GM12873 (cell line): ENCODE data around the gene STAT4.

Experiments used
- TF ChIP-seq, protein P1 (sequence below): IDR thresholded peaks from 2 replicates; pipeline ENCODE4 v1.5.1; 2012; ENCODE audit warnings: low read depth, mild to moderate bottlenecking, moderate library complexity, low read length, control low read depth; ENCODE audit not compliant: insufficient read depth; ENCODE audit errors: missing control alignments

STAT4 gene

DNA sequence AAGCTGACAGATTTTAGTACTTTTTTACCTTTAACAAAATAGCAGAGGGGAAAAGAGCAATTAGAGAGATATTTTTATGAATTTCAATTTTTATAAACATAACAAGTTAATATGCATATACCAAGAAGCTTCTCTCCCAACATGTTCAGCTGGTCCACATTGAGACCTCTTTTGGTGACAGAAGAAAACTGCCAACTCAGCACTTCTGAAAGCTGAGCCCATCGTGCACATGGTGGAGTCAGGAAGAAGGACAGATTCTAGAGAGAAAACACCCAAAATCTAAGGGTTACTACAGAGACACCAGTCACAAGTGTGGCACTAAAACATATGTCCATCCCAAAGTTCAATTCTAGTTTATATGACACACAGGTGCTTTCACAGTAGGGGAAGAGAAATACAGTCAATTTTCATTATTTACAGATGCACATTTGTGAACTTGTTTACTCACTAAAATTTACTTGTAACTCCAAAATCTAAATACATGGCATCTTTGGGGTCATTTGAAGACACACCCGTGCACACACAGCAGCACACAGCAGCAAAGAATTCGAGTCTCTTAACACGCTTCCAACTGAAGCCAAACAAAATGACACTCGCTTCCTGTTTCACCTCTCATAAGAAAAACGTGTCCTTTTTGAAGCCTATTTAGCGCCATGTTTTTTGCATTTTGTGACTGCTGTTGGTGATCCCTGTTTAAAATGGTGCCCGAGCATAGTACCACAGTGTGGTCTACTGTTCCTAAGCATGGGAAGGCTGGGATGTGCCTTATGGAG, 168.3 kb downstream of the STAT4 start:
- TF ChIP-seq, protein P1, sequence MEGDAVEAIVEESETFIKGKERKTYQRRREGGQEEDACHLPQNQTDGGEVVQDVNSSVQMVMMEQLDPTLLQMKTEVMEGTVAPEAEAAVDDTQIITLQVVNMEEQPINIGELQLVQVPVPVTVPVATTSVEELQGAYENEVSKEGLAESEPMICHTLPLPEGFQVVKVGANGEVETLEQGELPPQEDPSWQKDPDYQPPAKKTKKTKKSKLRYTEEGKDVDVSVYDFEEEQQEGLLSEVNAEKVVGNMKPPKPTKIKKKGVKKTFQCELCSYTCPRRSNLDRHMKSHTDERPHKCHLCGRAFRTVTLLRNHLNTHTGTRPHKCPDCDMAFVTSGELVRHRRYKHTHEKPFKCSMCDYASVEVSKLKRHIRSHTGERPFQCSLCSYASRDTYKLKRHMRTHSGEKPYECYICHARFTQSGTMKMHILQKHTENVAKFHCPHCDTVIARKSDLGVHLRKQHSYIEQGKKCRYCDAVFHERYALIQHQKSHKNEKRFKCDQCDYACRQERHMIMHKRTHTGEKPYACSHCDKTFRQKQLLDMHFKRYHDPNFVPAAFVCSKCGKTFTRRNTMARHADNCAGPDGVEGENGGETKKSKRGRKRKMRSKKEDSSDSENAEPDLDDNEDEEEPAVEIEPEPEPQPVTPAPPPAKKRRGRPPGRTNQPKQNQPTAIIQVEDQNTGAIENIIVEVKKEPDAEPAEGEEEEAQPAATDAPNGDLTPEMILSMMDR, result no peak

DNA sequence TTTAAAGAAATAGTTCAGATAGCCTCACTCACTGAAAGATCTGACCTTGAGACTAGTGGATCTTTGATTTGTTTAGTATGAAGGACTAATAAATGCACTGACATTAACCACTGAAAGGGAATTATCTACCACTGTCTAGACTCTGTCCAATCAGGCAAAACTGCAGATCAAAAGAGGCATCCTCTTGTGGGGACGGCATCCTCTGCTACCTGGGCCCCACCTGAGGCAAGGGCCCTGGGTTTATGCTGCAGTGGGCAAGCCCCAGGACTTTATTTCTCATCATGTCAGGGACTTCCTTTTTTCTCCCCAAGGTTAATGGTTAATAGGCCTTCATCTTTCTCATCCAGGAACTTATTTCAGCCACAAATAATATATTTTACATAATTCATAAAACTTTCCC, 169.1 kb downstream of the STAT4 start:
- TF ChIP-seq, protein P1, result no peak

DNA sequence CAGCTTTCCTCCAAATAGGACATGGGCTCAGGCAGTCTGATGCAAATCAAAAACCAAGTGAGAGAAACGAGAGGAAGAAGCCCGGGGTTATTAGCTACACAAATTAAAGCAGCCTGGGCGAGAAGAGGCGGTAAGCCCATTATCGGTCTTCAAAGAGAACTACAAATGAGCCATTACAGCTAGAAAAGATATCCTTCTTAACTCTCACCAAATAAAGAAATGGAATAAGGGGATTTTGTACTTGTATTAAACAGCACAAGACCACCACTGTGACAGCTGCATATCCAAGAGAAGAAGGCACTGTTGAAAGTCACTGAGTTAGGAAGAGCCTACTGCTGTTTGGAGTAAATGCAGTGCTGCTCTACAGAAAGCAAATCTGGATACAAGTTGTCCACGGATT, 169.5 kb downstream of the STAT4 start:
- TF ChIP-seq, protein P1, result no peak

DNA sequence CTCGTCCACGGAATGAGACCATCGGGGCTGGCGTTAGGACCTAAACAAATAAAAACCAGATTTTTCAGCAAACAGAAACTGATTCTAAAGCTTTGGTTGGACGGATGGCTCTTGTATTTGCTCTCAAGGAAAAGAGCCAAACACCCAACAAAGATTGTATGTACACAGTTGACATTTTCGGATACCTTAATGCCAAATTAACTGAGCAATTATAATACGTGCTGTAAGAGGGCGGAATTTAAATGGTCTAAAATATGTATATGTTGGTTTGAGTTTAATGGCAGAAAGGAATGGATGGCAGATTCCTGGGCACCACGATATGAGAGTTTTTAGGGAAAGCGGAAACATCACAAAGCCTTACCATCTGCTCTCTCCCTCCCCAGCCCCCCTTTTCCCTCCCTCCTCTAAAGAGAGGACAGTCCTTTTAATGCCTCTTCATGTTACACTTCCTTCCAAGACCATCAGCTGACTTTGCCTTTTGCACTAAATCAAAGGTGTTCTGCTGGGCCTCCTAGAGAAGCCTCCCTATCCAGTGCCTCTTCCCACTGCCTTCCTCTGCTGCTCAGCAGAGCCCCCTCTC, 170.1 kb downstream of the STAT4 start:
- TF ChIP-seq, protein P1, result no peak

DNA sequence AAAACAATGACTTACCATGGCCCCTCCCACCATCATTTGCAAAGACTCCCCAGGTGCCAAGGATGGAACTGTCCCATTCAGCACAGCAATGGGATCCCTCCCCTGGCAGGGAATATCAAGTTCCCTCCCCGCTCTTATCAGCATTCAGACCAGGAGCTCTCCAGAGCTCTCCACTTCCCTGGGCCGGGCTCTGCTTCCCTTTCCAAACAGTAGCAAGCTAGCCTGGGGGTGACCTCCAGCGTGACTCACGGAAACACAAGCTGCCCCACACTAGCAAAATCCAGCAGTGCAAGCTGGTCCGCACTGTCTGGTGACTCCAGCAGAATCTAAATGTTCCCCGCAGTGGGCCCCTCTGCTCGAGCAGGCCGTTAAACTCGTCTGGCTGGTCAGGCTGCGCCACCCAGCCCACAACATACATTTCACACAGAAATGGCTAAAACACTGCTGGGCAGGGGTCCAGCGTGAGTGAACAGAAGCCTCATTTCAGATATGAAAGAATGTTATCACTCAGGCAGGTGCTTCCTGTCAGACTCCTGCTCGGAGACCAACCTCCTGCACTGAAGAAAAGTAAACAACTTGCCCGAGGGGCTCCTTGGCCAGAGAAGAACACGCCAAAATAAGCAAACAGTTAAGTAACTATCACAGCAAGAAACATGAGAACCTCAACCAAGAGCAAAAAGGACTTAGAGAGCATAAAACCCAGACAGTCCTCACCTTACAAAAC, 170.7 kb downstream of the STAT4 start:
- TF ChIP-seq, protein P1, result no peak
